CD4-positive, alpha-beta T cell treated with Interleukin-6 at 100 ng/mL for 8 hours (primary cell): ENCODE data around the gene A2ML1.
"Not testable (repeated sequence)": the region's sequence is repeated elsewhere in the genome, so short reads cannot be mapped to it uniquely, and the experiment has no call there.

ENCODE experiments used
- DNase-seq: peaks from one replicate; pipeline ENCODE4 v3.0.0-alpha.2; 2020; ENCODE audit warnings: mixed read lengths, low spot score

Gene A2ML1

DNA sequence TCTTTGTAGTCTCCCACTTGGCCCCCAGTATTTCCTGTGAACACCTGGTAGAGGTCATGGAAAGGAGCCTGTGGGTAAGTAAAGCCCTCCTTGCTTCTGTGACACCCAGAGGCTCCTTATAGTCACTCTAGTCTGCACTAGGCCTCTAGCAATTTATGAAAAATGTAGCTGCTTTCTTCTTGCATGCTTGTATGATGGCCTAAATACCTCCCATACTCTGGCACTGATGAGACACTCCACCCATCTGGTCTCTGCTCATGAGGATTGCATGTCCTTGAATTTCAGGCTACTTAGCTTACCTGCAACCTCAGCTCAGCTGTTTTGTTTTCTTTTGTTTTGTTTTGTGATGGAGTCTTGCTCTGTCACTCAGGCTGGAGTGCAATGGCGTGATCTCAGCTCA is 4.6 kb upstream of the A2ML1 start:
- no peak for DNase-seq

GRCh38 chr12:8818526-8818925 is 3.9 kb upstream of the A2ML1 start:
- no peak for DNase-seq

- no peak for DNase-seq
These were observed 2.8 kb upstream of the A2ML1 start for GRCh38 chr12:8819666-8819980.

GRCh38 chr12:8820676-8821407 is 1.6 kb upstream of the A2ML1 start:
- not testable (repeated sequence) for DNase-seq

- no peak for DNase-seq
These were observed 830 bp upstream of the A2ML1 start for GRCh38 chr12:8821591-8821990.

GRCh38 chr12:8823565-8824300 is 1.3 kb downstream of the A2ML1 start:
- DNase-seq, result no peak

GRCh38 chr12:8827551-8828256 is 5.3 kb downstream of the A2ML1 start:
- no peak for DNase-seq

- DNase-seq, result no peak
These were observed 6.1 kb downstream of the A2ML1 start for GRCh38 chr12:8828257-8829124.

GRCh38 chr12:8829125-8829518 is 6.7 kb downstream of the A2ML1 start:
- DNase-seq, result no peak

DNA sequence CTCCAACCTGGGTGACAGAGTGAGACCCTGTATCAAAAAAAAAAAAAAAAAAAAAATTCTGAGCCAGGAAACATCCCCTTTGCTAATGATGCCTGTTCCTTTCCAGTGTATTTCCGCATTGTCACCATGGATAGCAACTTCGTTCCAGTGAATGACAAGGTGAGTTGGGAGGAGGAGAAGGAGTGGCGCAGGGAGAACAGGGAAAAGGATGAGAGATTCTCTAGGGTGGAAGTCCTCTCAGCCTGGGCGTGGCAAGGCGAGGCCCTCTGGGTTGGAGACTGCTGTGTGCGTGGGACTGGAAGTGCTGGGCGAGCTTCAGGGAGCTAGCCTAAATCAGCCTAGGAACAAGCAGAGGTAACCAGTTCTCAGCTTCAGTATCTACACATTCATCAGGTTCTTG is 7.2 kb downstream of the A2ML1 start:
- no peak for DNase-seq

GRCh38 chr12:8831116-8831515 is 8.7 kb downstream of the A2ML1 start:
- no peak for DNase-seq

- DNase-seq, result no peak
These were observed 10.1 kb downstream of the A2ML1 start for GRCh38 chr12:8832500-8832899.

GRCh38 chr12:8834230-8834629 is 11.8 kb downstream of the A2ML1 start:
- DNase-seq, result no peak

DNA sequence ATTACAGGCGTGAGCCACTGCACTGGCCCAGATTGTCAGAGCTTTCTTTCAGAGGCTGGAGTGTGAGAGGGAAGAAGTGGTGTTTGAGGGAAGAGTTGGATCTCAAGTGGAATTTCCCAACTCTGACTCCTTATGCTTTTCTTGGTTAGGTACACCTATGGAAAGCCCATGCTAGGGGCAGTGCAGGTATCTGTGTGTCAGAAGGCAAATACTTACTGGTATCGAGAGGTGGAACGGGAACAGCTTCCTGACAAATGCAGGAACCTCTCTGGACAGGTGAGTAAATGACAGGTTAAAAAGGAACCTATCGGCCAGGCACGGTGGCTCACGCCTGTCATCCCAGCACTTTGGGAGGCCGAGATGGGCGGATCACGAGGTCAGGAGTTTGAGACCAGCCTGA is 14.9 kb downstream of the A2ML1 start:
- DNase-seq, result no peak

DNA sequence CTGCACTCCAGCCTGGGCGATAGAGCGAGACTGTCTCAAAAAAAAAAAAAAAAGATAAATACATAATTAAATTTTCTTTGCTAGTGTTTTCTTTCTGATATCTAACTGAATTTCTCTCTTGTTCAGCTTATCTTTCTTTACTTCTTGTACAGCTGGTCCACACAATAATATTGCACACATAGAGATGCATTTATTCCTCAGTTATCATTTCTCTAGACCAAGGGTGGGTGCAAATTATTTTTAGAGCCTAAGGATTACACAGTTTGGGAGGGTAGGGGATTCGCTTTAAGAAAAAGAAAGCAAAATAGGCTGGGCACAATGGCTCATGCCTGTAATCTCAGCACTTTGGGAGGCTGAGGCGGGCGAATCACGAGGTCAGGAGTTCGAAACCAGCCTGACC is 17.9 kb downstream of the A2ML1 start:
- DNase-seq, result no peak

DNA sequence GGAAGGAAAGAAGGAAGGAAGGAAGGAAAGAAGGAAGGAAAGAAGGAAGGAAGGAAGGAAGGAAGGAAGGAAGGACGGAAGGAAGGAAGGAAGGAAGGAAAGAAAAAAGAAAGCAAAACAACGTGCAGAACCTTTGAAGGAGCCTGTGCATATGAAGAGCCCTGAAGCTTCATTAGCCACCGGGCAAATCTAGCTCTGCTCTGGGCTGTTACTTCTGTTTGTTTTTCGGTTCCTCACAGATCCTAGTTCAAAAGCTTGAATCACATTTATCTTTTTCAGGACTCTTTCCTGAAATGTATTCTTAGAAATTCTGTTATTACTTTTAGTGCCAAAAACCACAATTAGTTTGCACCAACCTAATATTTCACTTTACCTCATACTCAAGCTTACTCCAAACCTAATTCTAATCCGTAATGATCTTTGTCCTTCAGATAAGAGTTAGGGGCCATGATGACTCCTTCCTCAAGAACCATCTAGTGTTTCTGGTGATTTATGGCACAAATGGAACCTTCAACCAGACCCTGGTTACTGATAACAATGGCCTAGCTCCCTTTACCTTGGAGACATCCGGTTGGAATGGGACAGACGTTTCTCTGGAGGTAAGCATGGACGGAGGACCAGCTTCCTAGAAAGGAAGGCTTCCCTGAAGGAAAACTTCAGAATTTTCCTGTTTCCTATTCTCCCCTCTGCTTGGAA is 18.7 kb downstream of the A2ML1 start:
- no peak for DNase-seq

DNA sequence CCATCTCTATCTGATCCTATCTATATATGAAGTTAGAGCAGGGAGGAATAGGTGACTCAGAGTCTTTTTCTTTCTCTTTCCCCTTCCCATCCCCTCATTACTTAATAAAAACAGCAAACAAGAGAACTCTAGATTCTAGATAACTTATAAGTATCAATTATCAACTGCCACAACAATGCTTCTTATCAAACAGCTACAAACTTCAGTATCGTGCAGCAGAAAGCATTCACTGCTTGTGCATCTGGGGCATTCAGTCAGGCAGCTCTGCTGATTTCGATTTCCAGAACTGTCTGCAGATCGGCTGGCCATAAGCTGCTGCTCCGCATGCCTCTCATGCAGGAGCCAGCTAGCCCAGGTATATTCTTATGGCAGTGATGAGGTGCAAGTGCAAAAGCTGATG is 19.4 kb downstream of the A2ML1 start:
- DNase-seq, result no peak

- no peak for DNase-seq
These were observed 22.2 kb downstream of the A2ML1 start for GRCh38 chr12:8844665-8845064.

- no peak for DNase-seq
These were observed 23.9 kb downstream of the A2ML1 start for GRCh38 chr12:8846305-8846704.

GRCh38 chr12:8847435-8847834 is 25.0 kb downstream of the A2ML1 start:
- DNase-seq, result no peak

- DNase-seq, result no peak
These were observed 27.5 kb downstream of the A2ML1 start for GRCh38 chr12:8849876-8850275.

DNA sequence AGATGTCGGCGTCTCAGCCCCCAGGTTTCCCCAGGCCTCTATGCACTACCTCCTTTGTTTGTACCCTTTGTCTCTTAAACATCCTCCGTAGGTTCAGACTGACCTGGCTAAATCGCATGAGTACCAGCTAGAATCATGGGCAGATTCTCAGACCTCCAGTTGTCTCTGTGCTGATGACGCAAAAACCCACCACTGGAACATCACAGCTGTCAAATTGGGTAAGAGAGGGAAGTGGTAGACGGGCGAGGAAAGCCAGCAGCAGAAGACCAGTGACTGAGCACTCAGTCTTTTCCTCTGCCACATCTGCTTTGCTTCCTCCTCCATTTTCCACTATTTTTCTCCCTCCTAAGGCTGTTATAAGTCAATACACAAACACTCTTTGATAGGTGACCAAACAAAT is 29.7 kb downstream of the A2ML1 start:
- DNase-seq, result no peak
